GM21619 (cell line): ENCODE results near the gene PRM1.
"Not testable (repeated sequence)": the region's sequence is repeated elsewhere in the genome, so short reads cannot be mapped to it uniquely, and the experiment has no call there.

Experiments
- ATAC-seq: cut with Tn5 transposase; IDR thresholded peaks from one replicate; pipeline ENCODE4 v1.9.1; 2021; ENCODE audit not compliant: unreplicated experiment

PRM1 gene

DNA sequence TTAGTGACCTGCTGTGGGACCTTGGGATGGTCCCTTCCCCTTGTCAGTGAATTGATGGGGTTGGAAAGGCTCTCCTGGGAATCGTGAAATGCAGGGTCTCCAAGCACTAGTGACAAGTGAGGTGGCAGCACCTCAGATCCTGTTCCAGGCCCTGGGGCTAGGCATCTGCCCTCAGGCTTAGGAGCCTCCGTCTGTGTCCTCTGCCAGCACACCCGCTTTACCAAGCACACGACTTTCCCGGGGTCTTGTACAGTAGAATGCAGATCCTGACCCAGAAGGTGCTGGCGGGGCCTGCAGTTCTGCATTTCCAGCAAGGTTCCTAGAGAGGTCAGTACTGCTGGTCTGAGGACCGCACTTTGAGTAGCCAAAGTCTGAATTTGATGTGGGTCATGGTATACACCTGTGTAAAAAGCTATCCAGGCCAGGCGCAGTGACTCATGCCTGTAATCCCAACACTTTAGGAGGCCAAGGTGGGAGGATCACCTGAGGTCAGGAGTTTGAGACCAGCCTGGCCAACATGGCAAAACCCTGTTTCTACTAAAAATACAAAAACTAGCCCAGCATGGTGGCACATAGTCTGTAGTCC lies 33.3 kb upstream of the PRM1 start:
- no peak for ATAC-seq

DNA sequence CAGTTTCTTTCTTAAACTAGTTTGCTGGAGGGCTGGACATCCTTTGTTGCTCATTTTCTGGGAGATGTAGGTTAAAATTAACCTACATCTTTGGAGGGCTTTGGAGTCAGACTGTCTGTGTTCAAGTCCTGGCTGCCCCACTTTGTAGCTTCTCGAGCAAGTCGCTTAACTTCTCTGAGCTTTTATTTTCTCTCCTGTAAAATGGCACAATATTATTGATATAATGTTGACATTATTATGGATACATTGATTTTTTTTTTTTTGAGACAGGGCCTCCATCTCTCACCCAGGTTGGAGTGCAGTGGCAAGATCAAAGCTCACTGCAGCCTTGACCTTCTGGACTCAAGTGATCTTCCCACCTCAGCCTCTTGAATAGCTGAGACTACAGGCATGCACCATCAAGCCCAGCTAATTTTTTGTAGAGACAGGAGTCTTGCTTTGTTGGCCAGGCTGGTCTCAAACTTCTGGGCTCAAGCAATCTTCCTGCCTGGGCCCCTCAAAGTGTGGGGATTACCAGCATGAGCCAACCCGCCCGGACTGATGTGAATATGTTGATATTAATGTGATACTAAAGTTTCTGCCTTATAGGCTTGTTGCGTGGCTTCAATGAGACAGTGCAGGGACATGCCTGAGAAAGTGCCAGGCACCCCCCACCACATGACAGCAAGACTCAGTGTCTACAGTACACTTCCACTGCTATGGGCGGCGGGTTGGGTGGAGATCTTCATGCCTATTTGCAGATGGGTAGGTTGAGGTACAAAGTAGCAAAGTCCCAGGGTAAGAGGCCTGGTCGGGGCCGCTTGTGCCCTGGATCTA lies 32.6 kb upstream of the PRM1 start:
- ATAC-seq, result no peak

DNA sequence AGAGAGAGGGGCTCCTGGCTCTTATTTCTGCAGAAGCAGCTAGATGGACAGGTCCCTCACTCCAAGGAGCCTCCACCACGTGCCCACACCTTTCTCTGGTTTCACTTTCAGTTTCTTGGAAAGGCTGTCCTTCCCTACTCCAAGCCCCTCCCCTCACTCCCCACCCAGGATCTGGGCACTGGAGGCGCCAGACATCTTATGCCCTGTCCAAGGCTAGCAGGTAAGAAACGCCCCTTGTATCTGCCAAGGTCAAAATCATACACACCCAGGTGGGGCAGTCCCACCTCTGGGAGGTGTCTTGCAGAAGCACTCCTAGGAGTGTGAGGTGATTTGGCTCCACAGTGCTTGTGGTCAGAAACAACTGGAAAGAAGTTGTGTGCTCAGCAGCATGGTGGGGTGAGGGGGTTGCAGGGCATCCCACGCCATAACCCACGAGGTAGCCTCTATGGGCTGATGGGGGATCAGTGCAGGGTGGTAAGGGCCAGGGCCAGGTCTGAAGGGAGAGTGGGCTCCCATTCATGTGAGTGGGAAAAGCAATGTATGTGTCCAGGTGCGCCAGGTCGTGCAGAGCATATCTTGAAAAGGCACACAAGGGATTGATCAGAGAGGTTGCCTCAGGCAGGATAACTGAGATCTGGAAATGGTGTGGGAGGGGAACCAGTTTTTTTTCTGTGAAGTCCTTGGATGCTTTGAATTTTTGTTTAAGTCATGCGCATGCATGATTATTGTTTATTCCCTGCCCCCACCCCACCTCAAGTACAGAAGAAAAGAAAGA lies 31.8 kb upstream of the PRM1 start:
- ATAC-seq, result no peak

DNA sequence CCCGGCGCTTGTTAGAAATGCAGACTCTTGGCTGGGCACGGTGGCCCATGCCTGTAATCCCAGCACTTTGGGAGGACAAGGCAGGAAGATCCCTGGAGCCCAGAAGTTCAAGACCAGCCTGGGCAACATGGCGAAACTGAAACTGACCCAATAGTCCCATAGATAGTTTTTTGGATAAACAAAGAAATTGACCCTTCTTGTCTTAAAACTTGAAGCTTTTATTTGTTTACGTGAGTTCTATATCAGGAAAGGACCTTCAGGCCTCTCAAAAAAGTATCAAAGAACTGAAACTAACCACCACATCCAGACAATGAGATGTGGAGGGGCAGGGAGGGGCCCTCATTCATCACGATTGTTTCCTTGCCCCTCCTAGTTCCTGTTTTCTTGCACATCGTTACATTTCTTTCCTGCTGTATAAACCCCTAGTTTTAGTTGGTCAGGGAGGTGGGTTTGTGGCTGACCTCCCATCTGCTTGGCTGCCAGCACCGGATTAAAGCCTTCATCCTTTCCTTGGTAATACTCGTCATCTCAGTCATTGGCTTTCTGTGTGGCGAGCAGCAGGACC lies 29.9 kb upstream of the PRM1 start:
- peak; percentile 41 for ATAC-seq

DNA sequence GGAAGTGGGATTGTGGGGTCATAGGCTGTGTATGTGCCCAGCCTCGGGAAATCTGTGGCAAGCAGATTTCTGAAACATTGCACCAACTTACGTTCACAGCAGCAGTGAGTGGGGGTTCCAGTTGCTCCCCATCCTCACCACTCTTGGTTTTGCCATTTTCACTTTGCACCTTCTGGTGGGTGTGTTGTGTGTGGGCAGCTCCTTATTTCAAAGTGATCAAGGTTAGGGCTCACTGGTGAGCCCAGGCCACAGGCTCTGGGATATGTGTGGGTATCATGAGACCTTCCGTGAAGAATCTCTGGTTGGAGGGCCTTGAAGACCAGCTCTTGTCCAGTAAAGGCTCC lies 29.5 kb upstream of the PRM1 start:
- ATAC-seq, result no peak

DNA sequence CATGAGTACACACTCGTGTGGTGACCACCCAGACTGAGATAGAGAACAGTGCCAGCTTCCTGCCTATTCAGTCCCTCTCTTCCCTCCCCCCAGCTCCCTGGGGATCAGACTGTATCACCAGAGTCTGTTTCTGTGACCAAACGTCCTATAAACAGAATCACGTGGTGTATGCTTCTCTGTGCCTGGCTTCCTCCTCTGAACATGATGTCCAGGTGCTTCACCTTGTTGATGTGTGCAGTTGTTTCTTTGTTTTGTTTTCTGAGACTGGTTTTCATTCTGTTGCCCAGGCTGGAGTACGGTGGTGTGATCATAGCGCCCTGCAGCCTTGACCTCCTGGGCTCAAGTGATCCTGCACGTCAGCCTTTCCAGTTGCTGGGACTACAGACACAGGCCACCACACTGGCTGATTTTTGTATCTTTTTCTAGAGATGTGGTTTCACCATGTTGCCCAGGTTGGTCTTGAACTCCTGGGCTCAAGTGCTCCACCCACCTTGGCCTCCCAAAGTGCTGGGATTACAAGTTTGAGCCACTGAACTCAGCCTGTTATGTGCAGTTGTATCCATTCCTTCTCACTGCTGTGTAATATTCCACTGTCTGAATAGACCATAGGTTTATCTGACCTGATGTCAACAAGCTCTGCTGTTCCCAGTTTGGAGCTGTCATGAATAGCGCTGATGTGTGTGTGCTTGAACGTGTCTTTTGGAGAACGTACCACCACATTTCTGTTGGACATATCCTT lies 28.9 kb upstream of the PRM1 start:
- ATAC-seq, result no peak

DNA sequence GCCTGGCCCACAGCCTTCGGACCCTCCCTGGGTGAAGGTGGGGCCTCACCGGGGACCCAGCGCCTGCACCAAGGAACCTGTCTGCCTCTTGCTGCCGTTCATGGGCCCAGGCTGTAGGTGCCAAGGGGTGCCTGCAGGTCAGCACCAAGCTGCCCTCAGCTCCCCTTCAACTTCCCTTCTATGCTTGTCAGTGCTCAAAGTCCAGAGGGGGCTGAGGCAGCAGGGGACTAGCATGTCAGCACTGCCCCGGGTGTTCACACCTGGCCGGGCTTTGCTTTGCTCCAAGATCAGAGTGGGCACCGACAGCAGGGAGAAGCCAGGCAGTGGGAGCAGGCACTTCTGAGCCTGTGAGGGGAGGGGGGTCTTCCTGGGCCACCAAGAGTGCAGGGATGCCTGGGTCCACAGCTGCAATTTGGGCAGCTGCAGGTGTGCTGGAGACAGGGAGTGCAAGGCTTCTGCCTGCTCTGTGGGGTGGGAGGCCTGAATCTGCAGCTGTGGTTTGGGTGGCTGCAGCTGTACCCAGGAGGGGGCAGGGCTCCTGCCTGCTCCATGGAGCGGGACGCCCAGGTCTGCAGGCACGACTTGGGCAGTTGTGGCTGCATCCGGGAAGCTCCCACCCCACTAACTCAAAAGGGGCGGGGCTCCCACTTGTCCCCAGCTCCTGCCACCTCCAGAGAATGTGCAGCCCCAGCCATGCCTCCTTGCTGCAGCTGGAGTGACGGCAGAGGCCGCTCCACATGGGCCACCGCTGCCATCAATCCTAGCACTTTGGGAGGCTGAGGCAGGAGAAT lies 27.6 kb upstream of the PRM1 start:
- no peak for ATAC-seq

DNA sequence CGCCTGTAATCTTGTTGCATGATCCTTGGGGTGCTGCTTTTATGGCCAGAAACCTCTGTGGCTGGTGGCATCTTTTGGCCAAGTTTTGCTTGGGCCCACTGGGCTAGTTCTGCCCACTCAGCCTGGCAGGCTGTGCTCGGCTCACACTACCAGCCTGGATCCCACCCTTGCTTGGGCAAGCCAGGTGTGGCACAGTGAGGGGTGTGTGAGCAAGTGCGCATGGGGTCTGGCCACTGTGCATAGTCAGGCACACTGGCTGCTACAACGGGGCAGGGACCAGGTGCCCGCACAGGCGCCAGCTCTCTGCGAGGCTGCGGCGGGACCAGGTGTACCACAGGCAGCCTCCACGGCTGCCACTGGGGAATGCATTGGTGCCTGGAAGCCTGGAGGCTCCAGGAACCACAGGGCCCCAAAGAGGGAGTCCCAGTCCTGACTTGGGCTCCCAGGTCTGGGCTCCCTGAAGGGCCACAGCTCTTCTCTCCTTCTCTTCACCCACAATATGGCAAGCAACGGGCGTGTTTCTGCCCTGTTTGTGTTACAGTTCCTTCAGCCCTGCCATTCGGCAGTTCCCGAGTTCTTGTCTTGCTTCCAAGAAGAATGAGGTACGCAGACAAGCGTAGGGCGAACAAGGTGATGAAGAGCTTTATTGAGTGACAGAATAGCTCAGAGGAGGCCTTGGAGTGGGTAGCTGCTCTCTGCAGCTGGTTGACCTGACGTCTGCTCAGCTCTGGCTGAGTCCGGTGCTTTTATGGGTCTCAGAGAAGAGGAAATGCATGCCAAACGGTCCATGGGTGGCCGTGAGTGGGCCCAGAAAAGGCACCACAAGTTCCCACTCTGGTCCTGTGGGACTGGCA lies 26.7 kb upstream of the PRM1 start:
- ATAC-seq, result no peak

DNA sequence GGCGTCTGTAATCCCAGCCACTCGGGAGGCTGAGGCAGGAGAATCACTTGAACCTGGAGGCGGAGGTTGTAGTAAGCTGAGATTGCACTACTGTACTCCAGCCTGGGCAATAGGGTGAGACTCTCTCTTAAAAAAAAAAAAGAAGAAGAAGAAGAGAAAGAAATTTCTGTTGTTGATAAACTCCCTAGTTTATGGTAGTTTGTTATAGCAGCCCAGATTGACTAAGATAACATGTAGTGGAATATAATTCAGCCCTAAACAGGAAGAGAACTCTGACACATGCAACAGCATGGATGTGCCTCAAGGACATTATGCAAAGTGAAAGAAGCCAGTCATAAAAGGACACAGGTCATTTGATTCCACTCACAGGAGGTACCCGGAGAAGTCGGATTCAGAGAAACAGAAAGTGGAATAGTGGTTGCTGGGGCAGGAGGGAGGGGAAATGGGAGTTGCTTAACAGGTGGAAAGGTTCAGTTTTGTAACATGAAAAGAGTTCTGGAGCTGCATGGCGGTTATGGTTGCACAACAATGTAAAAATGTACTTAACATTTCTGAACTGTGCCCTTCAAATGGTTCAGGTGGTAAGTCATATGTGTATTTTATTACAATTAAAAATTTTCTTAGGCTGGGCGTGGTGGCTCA lies 26.0 kb upstream of the PRM1 start:
- ATAC-seq, result no peak

DNA sequence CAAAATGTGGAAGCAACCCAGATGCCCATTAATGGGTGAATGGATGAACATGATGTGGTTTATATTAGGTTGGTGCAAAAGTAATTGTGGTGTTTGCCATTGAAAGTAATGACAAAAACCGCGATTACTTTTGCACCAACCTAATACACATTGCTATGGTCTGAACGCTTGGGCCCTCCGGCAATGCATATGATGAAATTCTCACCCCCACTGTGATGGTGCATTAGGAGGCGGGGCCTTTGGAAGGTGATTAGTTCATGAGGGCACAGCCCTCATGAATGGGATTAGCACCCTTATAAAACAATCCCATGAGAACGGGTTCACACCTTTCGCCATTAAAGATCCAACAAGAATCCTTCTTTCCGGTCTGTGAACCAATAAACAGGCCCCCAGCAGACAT lies 25.3 kb upstream of the PRM1 start:
- ATAC-seq, result no peak

DNA sequence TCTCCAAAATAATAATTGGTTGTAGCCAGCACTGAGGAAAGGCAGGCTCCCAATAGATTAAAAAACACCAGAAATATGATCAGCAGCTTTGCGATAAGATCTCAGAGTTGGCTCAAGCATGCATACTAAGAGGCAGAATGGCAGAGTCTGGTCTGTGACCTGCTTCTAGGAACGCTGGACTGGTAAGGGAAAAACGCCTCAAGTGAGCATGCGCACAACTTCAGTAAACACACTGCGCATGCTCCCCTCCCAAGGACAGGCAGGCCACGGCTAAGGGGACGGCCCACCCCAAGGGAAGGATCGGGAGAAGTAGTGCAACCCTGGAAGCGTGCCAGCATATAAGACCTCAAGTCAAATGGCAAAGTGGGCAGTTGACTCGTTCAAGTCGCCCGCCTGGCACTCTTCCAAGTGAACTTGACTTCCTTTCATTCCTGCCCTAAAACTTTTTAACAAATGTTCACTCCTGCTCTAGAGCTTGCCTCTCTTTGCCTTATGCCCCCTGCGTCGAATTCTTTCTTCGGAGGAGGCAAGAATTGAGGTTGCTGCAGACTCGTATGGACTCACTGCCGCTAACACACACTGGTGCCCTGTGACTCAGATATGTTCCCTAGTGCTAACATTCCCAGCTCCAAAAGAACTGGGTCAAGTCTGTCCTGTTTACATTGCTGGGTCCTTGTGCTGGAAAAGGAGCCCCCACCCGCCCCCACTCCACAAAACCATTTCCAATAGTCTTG lies 22.4 kb upstream of the PRM1 start:
- ATAC-seq, result no peak

DNA sequence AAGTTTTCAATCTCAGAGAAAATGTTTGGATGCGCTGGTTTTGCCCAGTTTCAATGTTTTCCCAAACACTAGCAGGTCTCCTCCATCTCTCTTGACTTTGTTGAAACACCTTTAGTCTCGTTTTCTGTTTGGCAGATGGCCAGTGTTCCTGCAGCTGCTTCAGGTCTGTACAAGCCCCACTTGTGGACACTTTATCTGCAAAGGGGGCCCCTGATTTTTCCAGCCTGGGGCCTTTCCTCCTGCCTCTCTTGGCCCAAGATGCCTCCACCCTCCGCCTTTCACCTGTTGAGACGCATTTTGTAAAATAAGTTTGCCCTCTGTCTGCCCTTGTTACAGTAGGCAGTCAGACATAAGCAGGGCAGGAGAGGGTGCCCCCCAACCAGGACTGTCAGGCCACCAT lies 21.8 kb upstream of the PRM1 start:
- ATAC-seq, result no peak

DNA sequence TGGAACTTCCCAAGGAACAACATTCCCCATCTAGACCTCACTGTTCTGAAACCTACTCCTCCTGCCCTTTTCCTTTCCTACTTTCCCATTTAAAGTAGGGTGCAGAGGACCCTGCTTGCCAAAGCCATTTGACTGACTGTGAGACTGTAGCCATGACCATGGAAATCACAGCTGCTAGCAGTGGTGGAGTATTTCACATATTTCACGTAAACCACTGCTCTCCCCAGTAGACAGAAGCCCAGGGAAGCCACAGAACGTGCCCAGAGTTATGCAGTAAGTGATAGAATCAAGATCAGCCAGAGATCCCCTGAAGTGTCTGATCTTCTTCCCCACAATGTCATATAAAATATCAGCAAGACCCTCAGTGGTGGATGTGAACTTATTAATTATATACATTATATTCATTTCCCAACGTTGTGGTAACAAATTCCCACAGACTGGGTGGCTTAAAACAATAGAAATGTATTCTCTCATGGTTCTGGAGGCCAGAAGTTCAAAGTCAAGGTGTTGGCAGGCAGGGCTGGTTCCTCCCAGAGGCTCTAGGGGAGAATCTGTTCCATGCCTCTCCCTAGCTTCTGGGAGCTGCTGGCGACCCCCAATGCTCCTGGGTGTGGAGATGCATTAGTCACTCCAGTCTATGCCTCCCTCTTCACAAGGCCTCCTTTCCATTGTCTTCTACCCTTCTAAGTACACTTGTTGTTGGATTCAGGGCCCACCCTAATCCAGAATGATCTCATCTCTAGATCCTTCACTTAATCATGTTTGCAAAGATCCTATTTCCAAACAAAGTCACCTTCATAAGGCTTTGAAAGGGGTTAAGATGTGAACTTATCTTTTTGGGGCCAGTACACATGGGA lies 20.7 kb upstream of the PRM1 start:
- ATAC-seq, result no peak

DNA sequence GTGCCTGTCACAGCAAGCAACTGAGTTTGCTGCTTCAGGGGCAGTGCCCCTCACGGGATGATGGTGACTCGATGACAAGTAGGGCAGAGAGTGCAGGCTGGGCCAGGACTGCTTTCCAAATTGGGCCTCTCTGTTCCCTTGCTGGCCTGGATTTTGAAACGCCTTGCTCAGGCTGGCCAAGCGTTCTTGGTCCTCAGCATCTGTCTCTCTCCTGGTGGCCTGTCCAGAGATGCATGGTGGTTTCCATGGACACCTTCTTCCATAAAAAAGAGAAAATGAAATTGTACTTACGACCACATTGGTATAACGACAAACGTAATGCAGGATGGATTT lies 19.4 kb upstream of the PRM1 start:
- no peak for ATAC-seq

DNA sequence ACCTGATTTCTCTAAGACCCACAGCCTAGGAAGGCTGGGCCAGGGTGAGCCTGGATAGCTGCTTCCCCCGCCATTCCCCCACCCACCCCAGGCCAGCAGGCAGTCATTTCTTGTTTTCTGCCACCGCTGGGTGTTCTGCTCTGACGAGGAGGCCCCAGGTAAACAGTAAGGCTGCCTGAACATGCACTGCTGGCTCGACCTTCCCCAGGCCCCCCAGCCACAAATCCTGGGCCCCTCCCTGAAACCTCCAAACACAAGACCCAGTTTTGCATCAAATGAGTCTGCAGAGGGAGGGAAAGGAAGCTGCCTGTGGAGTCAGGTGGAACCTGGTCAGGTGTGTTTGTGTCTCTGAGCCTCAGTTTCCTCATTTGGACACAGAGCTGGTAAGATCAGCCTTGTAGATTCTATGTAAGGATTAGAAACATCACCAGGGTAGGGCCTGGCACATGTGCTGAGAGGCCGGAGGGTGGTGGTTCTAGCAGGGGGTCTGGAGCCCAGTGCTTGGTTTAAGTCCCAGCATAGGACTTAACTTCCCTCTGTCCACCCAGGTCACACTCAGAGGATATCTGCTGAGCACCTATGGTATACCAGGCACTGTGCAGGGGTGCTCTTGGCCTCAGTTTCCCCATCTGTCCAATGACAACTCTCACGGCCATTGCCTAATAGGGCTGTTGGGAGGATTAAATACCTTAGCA lies 18.9 kb upstream of the PRM1 start:
- ATAC-seq, result no peak

DNA sequence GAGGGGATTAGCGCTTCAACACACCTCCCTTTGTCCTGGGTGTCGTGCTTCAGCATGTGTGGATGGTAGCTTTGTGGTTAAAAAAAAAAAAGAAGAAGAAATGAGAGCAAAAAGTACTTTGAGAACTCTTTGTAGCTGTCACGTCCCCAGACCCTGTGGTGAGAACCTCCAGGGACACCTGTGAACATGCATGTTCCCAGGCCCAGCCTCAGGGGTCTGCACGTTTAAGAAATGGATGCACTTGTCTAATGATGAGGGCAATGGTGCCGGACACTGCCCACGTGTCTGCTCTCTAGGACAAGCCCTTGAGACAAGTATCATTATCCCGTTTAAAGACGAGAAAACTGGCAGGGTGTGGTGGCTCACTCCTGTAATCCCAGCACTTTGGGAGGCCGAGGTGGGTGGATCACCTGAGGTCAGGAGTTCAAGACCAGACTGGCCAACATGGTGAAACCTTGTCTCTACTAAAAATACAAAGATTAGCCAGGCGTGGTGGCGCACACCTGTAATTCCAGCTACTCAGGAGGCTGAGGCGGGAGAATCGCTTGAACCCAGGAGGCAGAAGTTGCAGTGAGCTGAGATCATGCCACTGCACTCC lies 17.9 kb upstream of the PRM1 start:
- not testable (repeated sequence) for ATAC-seq
